ENCODE measurements around the gene TSC2. TPM values are rescaled to one million over a fixed set of nuclear protein-coding genes. Genes with fewer than 3 reads are reported as not detected.

The TSC2 gene
- total and polyA plus RNA-seq, 8 donors: 40.8 to 369 (median 76.0) TPM

DNA sequence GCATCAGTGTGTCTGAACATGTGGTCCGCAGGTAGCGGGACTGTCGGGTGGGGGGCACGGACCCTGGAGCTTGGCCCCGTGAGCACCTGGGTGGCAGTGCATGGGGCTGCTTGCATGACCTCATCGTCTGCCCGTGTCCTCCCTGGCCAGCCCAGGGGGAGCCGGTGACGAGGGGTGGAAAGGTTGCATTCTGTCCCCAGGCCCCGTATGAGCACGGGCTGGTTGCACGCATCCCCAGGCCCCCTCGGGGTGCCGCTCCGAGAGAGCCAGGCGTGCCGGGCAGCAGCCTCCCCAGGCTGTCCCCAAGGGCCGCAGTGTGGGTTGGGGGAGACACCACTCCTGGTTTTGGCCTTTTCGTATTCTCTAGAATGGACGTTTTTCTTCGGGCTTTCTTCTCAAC, 29.9 kb downstream of the TSC2 start:
- WGBS, 5 donors: 91 to 97% (median 94%) methylated on average over 10 to 21 of the region's 21 CpGs
- intact Hi-C loops (cut with DNase I; ENCODE audit: low total_unique reads): no loop called here
- TF ChIP-seq POLR2A (IDR thresholded peaks at IDR 0.05): no peak
- TF ChIP-seq, protein P1, sequence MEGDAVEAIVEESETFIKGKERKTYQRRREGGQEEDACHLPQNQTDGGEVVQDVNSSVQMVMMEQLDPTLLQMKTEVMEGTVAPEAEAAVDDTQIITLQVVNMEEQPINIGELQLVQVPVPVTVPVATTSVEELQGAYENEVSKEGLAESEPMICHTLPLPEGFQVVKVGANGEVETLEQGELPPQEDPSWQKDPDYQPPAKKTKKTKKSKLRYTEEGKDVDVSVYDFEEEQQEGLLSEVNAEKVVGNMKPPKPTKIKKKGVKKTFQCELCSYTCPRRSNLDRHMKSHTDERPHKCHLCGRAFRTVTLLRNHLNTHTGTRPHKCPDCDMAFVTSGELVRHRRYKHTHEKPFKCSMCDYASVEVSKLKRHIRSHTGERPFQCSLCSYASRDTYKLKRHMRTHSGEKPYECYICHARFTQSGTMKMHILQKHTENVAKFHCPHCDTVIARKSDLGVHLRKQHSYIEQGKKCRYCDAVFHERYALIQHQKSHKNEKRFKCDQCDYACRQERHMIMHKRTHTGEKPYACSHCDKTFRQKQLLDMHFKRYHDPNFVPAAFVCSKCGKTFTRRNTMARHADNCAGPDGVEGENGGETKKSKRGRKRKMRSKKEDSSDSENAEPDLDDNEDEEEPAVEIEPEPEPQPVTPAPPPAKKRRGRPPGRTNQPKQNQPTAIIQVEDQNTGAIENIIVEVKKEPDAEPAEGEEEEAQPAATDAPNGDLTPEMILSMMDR (IDR thresholded peaks at IDR 0.05): no peak
- no peak for TF ChIP-seq EP300 (IDR thresholded peaks at IDR 0.05)
- Histone ChIP-seq H3K9me3 (no peaks in the 10 kb centered on the region), H3K36me3 (peaks cover 60 to 100% (median 100%) of the 10 kb centered on the region in 4 donors), H3K4me3 (no peak overlapping the region), H3K27me3 (no peaks in the 10 kb centered on the region), H3K27ac (no peak overlapping the region), H3K4me1 (peaks cover 11 to 18% (median 15%) of the 10 kb centered on the region in 4 donors)
- no peak for DNase-seq

DNA sequence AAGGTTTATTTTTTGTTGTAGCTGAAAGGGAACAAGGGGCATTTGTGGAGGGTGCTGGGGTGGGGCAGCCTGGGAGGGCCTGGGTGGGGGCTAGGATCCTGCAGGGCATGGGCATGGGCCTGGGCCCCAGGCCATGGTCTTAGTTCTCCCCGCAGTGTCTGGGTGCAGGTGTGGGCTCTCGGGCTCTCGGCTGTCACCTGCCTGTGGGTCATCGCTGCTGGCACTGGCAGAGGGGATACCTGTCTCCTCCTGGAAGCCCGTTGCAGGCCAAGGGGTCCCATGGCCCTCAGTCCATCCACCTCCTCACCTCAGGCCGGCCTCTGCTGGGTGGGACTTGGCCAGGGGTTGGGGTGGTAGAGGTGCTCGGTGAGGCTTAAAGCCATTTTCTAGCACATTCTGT, 30.3 kb downstream of the TSC2 start:
- H3K27ac ChIP-seq: no peak overlapping the region
- no peak overlapping the region for H3K4me3 ChIP-seq
- TF ChIP-seq EP300 (IDR thresholded peaks at IDR 0.05) (no peak), POLR2AphosphoS5 (IDR thresholded peaks at IDR 0.05) (no peak), POLR2A (IDR thresholded peaks at IDR 0.05) (no peak)
- TF ChIP-seq, protein P1 (IDR thresholded peaks at IDR 0.05): no peak
- no peak for DNase-seq
- H3K36me3 ChIP-seq: peaks cover 56 to 100% (median 100%) of the 10 kb centered on the region in 4 donors
- H3K9me3 ChIP-seq: no peaks in the 10 kb centered on the region
- 94 to 100% (median 98%) methylated on average over 5 to 7 of the region's 7 CpGs for WGBS, 5 donors
- intact Hi-C loops (cut with DNase I; ENCODE audit: low total_unique reads): no loop called here
- H3K4me1 ChIP-seq: peaks cover 13 to 22% (median 18%) of the 10 kb centered on the region in 4 donors
- H3K27me3 ChIP-seq: no peaks in the 10 kb centered on the region

DNA sequence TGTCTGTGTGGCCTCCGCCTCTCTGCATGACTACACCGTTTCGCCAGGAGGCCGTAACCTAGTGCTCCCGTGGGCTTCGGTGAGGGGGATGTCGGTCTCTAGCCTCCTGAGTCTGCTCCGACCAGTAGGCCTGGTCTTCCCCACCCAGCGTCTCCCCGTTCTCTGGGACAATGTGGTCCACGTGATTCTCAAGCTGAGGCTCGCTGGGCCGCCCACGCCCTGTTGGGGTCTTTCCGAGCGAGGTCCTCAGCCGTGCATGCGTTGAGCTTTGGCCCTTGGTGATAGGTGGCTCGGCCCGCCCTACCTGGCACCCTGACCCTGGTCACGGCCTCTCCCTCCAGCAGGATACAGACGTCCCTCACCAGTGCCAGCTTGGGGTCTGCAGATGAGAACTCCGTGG, 30.9 kb downstream of the TSC2 start:
- Histone ChIP-seq H3K36me3 (peaks cover 53 to 100% (median 100%) of the 10 kb centered on the region in 4 donors), H3K4me3 (no peak overlapping the region), H3K4me1 (peaks cover 13 to 28% (median 21%) of the 10 kb centered on the region in 4 donors), H3K27ac (no peak overlapping the region), H3K9me3 (no peaks in the 10 kb centered on the region), H3K27me3 (no peaks in the 10 kb centered on the region)
- TF ChIP-seq POLR2AphosphoS5 (IDR thresholded peaks at IDR 0.05): no peak
- 87 to 96% (median 96%) methylated on average over 8 to 23 of the region's 23 CpGs for WGBS, 5 donors
- DNase-seq: no peak
- intact Hi-C loops (cut with DNase I; ENCODE audit: low total_unique reads): no loop called here

DNA sequence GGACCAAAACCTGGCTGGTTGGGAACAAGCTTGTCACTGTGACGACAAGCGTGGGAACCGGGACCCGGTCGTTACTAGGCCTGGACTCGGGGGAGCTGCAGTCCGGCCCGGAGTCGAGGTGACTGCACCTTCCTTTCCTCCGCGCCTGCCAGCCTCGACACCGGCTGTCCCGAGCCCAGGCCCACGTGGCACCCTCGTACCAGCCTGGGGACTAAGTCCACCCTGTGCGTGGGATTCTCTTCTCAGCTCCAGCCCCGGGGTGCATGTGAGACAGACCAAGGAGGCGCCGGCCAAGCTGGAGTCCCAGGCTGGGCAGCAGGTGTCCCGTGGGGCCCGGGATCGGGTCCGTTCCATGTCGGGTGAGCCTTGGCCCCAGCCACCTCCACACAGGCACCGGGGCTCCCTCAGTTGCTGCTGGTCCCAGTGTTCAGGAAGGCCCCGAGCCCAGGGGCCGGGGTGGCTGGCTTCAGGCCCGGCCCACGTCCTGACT, 31.6 kb downstream of the TSC2 start:
- no peak for DNase-seq
- Histone ChIP-seq H3K9me3 (no peaks in the 10 kb centered on the region), H3K27me3 (no peaks in the 10 kb centered on the region), H3K27ac (no peak overlapping the region), H3K4me1 (peaks cover 13 to 31% (median 22%) of the 10 kb centered on the region in 4 donors), H3K36me3 (peaks cover 54 to 100% (median 100%) of the 10 kb centered on the region in 4 donors), H3K4me3 (no peak overlapping the region)
- 91 to 95% (median 95%) methylated on average over 15 to 30 of the region's 30 CpGs for WGBS, 5 donors
- intact Hi-C loops (cut with DNase I; ENCODE audit: low total_unique reads): no loop called here
- TF ChIP-seq POLR2A (IDR thresholded peaks at IDR 0.05) (no peak), EP300 (IDR thresholded peaks at IDR 0.05) (no peak), POLR2AphosphoS5 (IDR thresholded peaks at IDR 0.05) (no peak)
- TF ChIP-seq, protein P1 (IDR thresholded peaks at IDR 0.05): no peak

DNA sequence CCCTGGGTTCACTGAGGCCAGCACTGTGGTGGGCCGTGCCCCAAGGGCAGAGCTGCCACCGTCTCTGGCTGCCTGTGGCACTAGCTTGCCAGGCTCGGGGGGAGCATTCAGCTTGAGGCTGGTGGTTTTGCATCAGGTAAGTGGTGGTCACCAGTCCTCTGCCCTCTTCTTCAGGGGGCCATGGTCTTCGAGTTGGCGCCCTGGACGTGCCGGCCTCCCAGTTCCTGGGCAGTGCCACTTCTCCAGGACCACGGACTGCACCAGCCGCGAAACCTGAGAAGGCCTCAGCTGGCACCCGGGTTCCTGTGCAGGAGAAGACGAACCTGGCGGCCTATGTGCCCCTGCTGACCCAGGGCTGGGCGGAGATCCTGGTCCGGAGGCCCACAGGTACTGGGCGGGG, 32.2 kb downstream of the TSC2 start:
- Histone ChIP-seq H3K36me3 (peaks cover 51 to 100% (median 100%) of the 10 kb centered on the region in 4 donors), H3K4me1 (peaks cover 13 to 31% (median 22%) of the 10 kb centered on the region in 4 donors), H3K27ac (no peak overlapping the region), H3K27me3 (no peaks in the 10 kb centered on the region), H3K4me3 (no peak overlapping the region), H3K9me3 (no peaks in the 10 kb centered on the region)
- DNase-seq: no peak
- intact Hi-C loops (cut with DNase I; ENCODE audit: low total_unique reads): loop anchor here (10.0 kb wide), 1 partner anchor 55 kb away; the partner anchor contains the start of gene NHERF2
- 81 to 87% (median 83%) methylated on average over 7 to 16 of the region's 16 CpGs for WGBS, 5 donors
- TF ChIP-seq, protein P1 (IDR thresholded peaks at IDR 0.05): no peak
- TF ChIP-seq POLR2AphosphoS5 (IDR thresholded peaks at IDR 0.05): no peak
- TF ChIP-seq POLR2A (IDR thresholded peaks at IDR 0.05): no peak
- TF ChIP-seq EP300 (IDR thresholded peaks at IDR 0.05): no peak
